ENCODE results near the gene CEBPA.

CEBPA gene

DNA sequence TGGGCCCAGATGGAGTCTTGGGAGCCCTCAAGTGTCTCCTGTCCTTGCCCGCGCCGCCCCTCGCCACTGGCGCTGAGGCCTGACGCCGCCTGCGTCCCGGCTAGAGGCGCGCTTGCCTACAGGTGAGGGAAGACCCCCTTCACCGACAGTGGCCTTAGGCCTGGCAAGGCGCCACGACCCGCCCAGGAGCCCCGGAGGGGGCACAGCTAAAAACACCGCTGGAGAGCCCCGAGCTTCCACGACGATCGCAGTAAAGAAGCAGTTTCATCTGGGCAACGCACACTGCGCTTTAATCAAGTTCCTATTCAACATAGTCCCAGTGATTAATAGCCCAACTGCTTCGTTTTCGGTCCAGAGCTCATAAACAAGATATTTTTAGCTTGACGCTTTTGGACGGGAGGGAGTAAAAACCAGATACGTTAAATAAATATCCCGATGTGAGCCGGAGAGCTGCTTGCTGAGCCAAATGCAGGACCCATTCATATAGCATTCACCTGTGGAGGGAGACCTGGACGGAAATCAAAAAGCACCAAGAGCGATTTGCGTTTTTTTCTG lies 1.5 kb upstream of the CEBPA start:
- Histone ChIP-seq H3K4me2 (ENCODE audit: low read length) (no peak overlapping the region), H3K79me2 (ENCODE audit: insufficient read depth, low read length) (no peaks in the 10 kb centered on the region), H3K36me3 (ENCODE audit: insufficient read depth, low read length) (no peaks in the 10 kb centered on the region), H2AFZ (ENCODE audit: low read length) (no peak overlapping the region), H3K27me3 (ENCODE audit: insufficient read depth, low read length) (peaks cover 3% of the 10 kb centered on the region; the same call in 1 of the 2 replicates), H3K4me1 (ENCODE audit: insufficient read depth, low read length, severe bottlenecking) (no peaks in the 10 kb centered on the region), H3K27ac (ENCODE audit: low read depth, low read length, poor library complexity, severe bottlenecking) (no peak overlapping the region), H3K9me2 (ENCODE audit: low read depth, low read length) (no peaks in the 10 kb centered on the region), H3K9ac (ENCODE audit: low read length) (no peak overlapping the region), H3K4me3 (ENCODE audit: low read depth, low read length, poor library complexity, severe bottlenecking) (no peak overlapping the region), H3F3A (ENCODE audit: insufficient read depth, low read length) (no peaks in the 10 kb centered on the region), H3K9me3 (ENCODE audit: low read length) (no peaks in the 10 kb centered on the region), H4K20me1 (ENCODE audit: insufficient read depth, low read length) (no peaks in the 10 kb centered on the region)
- TF ChIP-seq, protein P1, sequence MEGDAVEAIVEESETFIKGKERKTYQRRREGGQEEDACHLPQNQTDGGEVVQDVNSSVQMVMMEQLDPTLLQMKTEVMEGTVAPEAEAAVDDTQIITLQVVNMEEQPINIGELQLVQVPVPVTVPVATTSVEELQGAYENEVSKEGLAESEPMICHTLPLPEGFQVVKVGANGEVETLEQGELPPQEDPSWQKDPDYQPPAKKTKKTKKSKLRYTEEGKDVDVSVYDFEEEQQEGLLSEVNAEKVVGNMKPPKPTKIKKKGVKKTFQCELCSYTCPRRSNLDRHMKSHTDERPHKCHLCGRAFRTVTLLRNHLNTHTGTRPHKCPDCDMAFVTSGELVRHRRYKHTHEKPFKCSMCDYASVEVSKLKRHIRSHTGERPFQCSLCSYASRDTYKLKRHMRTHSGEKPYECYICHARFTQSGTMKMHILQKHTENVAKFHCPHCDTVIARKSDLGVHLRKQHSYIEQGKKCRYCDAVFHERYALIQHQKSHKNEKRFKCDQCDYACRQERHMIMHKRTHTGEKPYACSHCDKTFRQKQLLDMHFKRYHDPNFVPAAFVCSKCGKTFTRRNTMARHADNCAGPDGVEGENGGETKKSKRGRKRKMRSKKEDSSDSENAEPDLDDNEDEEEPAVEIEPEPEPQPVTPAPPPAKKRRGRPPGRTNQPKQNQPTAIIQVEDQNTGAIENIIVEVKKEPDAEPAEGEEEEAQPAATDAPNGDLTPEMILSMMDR (IDR thresholded peaks at IDR 0.05; ENCODE audit: low read length) = no peak
- no peak for TF ChIP-seq EZH2 (IDR thresholded peaks at IDR 0.05; ENCODE audit: borderline replicate concordance, low read length)

DNA sequence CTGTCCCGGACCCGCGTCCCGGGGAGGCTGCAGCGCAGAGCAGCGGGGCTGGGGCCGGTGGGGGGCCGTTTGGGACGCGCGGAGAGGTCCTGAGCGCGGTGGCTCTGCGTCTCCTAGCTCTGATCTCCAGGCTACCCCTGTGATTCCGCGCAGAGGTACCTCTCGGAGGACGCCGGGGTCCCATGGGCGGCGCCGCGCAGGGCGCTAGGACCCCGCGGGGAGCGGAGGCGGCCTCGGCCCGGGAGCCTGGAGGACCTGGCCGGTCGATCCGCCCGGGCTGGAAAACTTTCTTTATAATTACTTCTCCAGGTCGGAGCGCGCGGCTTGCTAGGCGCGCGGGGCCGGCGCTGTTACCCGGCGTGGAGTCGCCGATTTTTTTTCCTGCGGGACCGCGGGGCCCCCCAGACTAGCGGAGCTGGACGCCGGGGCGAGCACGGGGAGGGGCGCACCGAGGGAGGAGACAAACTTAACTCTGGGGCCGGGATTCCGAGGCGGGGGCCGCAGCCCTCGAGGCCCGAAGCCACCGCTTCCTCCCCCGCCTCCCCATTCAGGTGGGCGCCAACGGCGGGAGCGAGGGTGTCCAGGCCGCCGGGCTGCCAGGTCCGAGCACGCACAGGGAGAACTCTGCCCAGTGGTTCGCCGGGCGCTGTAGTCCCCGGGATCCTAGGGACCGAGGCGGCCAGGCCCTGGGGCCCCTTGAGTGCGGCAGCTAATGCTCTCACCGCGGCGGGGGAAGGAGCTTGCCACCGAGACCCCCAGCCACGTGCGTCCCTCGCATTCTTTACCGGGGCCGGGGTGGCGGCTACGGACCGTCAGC lies 848 bp upstream of the CEBPA start:
- H3K27me3 ChIP-seq (ENCODE audit: insufficient read depth, low read length) = peaks cover 3% of the 10 kb centered on the region; the same call in 1 of the 2 replicates
- no peak overlapping the region for H3K4me3 ChIP-seq (ENCODE audit: low read depth, low read length, poor library complexity, severe bottlenecking)
- TF ChIP-seq, protein P1 (IDR thresholded peaks at IDR 0.05; ENCODE audit: low read length) = no peak
- TF ChIP-seq EZH2 (IDR thresholded peaks at IDR 0.05; ENCODE audit: borderline replicate concordance, low read length) = no peak
- H3K4me1 ChIP-seq (ENCODE audit: insufficient read depth, low read length, severe bottlenecking) = no peaks in the 10 kb centered on the region
- no peak overlapping the region for H3K27ac ChIP-seq (ENCODE audit: low read depth, low read length, poor library complexity, severe bottlenecking)
- H3K36me3 ChIP-seq (ENCODE audit: insufficient read depth, low read length) = no peaks in the 10 kb centered on the region
- no peak overlapping the region for H3K4me2 ChIP-seq (ENCODE audit: low read length)
- H2AFZ ChIP-seq (ENCODE audit: low read length) = no peak overlapping the region
- H3K9me3 ChIP-seq (ENCODE audit: low read length) = no peaks in the 10 kb centered on the region
- no peaks in the 10 kb centered on the region for H3F3A ChIP-seq (ENCODE audit: insufficient read depth, low read length)
- no peak overlapping the region for H3K9ac ChIP-seq (ENCODE audit: low read length)
- no peaks in the 10 kb centered on the region for H3K9me2 ChIP-seq (ENCODE audit: low read depth, low read length)
- H3K79me2 ChIP-seq (ENCODE audit: insufficient read depth, low read length) = no peaks in the 10 kb centered on the region
- no peaks in the 10 kb centered on the region for H4K20me1 ChIP-seq (ENCODE audit: insufficient read depth, low read length)

DNA sequence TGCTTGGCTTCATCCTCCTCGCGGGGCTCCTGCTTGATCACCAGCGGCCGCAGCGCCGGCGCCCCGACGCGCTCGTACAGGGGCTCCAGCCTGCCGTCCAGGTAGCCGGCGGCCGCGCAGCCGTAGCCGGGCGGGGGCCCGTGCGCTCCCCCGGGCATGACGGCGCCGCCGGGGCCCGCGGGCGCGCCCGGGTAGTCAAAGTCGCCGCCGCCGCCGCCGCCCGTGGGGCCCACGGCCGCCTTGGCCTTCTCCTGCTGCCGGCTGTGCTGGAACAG lies 497 bp downstream of the CEBPA start:
- Histone ChIP-seq H2AFZ (ENCODE audit: low read length) (no peak overlapping the region), H3K4me1 (ENCODE audit: insufficient read depth, low read length, severe bottlenecking) (no peaks in the 10 kb centered on the region), H3K4me3 (ENCODE audit: low read depth, low read length, poor library complexity, severe bottlenecking) (no peak overlapping the region), H4K20me1 (ENCODE audit: insufficient read depth, low read length) (no peaks in the 10 kb centered on the region), H3F3A (ENCODE audit: insufficient read depth, low read length) (no peaks in the 10 kb centered on the region), H3K9me3 (ENCODE audit: low read length) (no peaks in the 10 kb centered on the region), H3K79me2 (ENCODE audit: insufficient read depth, low read length) (no peaks in the 10 kb centered on the region), H3K27me3 (ENCODE audit: insufficient read depth, low read length) (peaks cover 3% of the 10 kb centered on the region; the same call in 1 of the 2 replicates), H3K9ac (ENCODE audit: low read length) (no peak overlapping the region), H3K27ac (ENCODE audit: low read depth, low read length, poor library complexity, severe bottlenecking) (no peak overlapping the region), H3K9me2 (ENCODE audit: low read depth, low read length) (no peaks in the 10 kb centered on the region), H3K36me3 (ENCODE audit: insufficient read depth, low read length) (no peaks in the 10 kb centered on the region), H3K4me2 (ENCODE audit: low read length) (no peak overlapping the region)
- TF ChIP-seq EZH2 (IDR thresholded peaks at IDR 0.05; ENCODE audit: borderline replicate concordance, low read length) = no peak
- TF ChIP-seq, protein P1 (IDR thresholded peaks at IDR 0.05; ENCODE audit: low read length) = no peak

Data from OCI-LY1 (cell line).